IPS-18a (cell line): ENCODE data around the gene ZNF385B.
A peak's percentile ranks its signal among the peaks of the same experiment; 100 is the strongest.
"Not testable (repeated sequence)": the region's sequence is repeated elsewhere in the genome, so short reads cannot be mapped to it uniquely, and the experiment has no call there.

Experiments
- H3K27ac ChIP-seq: one replicate; pipeline ENCODE4 v1.5.1; 2013; ENCODE audit warnings: low read length
- H3K27me3 ChIP-seq: one replicate; pipeline ENCODE4 v1.6.1; 2013; ENCODE audit warnings: mild to moderate bottlenecking, low read length; ENCODE audit not compliant: control insufficient read depth, insufficient read depth
- H3K36me3 ChIP-seq: one replicate; pipeline ENCODE4 v1.6.1; 2013; ENCODE audit warnings: low read depth, low read length; ENCODE audit not compliant: control insufficient read depth
- H3K4me1 ChIP-seq: one replicate; pipeline ENCODE4 v1.6.1; 2013; ENCODE audit warnings: low read depth, low read length; ENCODE audit not compliant: control insufficient read depth
- H3K4me3 ChIP-seq: one replicate; pipeline ENCODE4 v1.5.1; 2013; ENCODE audit warnings: low read length
- H3K9ac ChIP-seq: one replicate; pipeline ENCODE4 v1.6.1; 2013; ENCODE audit warnings: mild to moderate bottlenecking, low read length, moderate library complexity
- H3K9me3 ChIP-seq: one replicate; pipeline ENCODE4 v1.6.1; 2013; ENCODE audit warnings: low read depth, low read length; ENCODE audit not compliant: control insufficient read depth

ZNF385B gene

DNA sequence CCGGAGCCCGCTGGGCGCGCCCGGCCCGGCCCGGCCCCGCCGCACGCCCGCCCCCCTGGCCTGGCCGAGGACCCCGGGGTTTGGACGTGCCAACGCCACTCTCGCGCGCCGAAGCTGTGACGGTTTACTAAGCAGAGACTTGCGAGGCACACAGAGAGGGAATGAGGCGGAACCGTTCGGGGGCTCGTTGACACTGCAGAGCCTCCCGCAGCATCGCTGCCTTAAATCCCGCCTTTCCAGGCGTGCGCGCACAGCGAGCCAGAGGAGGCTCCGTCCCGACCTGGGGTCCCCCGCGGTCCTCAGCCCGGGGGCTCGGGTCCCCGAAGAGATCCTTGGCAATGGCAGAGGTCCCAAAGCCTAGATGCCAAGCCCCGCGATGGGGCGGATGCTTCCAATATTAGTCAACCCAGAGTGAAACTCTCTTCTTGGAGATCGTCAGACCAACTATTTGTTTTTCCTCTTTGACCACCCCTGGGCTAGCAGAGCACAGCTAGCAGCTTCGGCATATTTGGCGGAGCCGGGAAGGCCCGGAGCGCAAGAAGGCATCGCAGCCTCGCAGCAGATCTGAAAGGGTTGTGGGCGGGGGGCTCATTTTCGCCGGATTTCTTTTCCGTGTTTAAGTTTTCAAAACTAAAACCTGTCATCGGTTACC, at the start of gene ZNF385B:
Gene ZNF385B (minus strand): TSS at position 197 of the 652 bp plus-strand sequence.
- Histone ChIP-seq H3K9me3 (no peaks in the 10 kb centered on the region), H3K4me1 (peaks cover 9% of the 10 kb centered on the region), H3K27me3 (peaks cover 58% of the 10 kb centered on the region), H3K36me3 (no peaks in the 10 kb centered on the region), H3K27ac (no peak within 1 kb of the TSS), H3K9ac (peak within 1 kb of the TSS; percentile 12), H3K4me3 (peak within 1 kb of the TSS; percentile 72)

DNA sequence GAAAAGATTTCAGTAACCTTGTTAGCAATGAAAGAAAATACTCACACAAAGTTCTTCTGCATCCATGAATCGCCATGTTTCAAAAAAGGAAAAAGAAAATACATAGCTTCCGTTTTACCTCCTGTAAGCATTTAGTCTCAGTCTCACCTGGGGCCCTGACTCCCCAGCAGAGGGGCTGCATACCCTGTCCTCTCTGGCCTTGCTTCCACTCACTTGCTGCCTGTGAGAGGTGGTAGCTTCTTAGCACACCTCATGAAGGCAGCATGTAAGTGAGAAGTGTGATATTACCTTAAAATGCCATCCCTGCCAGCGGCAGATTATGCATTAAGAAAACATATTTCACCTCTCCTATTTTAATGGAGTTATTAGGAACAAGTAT, 49.3 kb upstream of the ZNF385B start:
- H3K27ac ChIP-seq: no peak overlapping the region
- H3K4me3 ChIP-seq: peak overlapping the region; percentile 30
- H3K9ac ChIP-seq: no peak overlapping the region
- H3K36me3 ChIP-seq: no peaks in the 10 kb centered on the region
- H3K9me3 ChIP-seq: no peaks in the 10 kb centered on the region
- no peaks in the 10 kb centered on the region for H3K27me3 ChIP-seq
- H3K4me1 ChIP-seq: peaks cover 13% of the 10 kb centered on the region

DNA sequence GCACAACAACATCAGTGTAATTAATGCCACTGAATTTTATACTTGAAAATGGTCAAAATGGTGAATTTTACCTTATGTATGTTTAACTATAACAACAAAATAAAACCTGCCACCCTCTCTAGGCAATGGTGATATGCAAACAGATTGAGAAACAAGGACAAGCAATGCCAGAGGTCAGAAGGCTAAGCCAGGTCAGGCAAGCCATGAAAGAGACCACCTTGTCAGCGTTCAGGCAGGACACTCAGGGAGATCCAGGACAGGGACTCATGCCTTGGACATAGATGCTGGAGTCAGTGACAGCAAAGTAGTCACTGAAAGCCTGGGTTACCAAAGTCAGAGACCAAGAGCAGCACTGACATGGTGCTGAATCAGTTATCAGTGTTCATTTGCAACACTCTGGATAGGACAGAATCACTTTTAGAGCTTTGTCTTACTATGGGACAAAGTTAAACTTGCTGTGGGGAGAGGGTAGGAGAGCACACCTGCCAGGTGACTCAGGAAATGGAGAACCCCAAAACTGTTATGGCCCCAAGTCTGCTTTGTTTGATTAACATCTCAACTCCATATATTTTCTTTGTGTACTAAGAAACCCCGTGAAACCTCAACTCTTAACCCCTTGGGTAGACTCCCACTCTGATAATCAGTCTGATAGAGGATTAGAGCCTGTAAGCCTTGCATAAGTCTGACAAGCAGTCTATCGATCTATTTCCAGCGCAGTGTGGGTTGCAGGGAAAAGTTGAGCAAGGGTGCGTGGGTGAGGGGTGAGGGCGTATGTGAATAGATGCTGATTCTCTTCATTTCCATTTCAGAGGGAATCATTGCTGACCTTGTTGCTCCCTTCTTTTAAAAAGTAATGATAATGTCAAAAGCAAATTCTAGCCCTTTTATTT, 48.7 kb upstream of the ZNF385B start:
- Histone ChIP-seq H3K9me3 (no peaks in the 10 kb centered on the region), H3K4me1 (peaks cover 13% of the 10 kb centered on the region), H3K9ac (no peak overlapping the region), H3K36me3 (no peaks in the 10 kb centered on the region), H3K27ac (no peak overlapping the region), H3K27me3 (no peaks in the 10 kb centered on the region), H3K4me3 (peak overlapping the region; percentile 30)

DNA sequence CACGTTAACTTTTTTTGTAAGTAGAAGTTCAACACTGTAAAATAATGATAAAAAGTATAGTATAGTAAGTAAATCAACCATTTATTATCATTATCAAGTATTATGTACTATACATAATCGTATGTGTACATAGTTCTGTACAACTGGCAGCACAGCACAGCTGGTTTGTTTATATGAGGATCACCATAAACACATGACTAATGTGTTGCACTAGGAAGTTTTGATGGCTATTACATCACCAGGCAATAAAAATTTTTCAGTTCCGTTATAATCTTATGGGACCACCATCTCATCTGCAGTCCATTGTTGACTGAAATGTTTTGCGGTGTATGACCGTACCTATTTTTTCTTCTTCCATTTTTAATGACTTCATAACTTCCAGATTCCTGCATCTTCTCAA, 39.2 kb upstream of the ZNF385B start:
- Histone ChIP-seq H3K9ac (no peak overlapping the region), H3K27ac (no peak overlapping the region), H3K27me3 (no peaks in the 10 kb centered on the region), H3K36me3 (no peaks in the 10 kb centered on the region), H3K9me3 (no peaks in the 10 kb centered on the region), H3K4me3 (no peak overlapping the region), H3K4me1 (no peaks in the 10 kb centered on the region)

DNA sequence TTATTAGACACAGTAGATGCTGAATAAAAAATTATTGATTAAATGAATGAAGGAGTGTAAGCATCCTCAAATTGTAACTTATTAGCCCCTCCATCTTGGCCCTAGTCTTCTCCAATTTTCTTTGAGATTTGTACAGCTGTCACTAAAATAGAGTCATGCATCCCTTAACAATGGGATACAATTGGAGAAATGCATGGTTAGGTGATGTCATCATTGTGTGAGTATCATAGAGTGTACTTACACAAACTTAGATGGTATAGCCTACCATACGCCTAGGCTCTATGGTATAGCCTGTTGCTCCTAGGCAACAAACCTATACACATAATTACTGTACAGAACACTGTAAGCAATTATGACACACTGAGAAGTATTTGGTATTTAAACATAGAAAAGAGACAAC, 38.3 kb upstream of the ZNF385B start:
- Histone ChIP-seq H3K9ac (no peak overlapping the region), H3K4me3 (no peak overlapping the region), H3K27me3 (no peaks in the 10 kb centered on the region), H3K9me3 (no peaks in the 10 kb centered on the region), H3K27ac (no peak overlapping the region), H3K4me1 (no peaks in the 10 kb centered on the region), H3K36me3 (no peaks in the 10 kb centered on the region)

DNA sequence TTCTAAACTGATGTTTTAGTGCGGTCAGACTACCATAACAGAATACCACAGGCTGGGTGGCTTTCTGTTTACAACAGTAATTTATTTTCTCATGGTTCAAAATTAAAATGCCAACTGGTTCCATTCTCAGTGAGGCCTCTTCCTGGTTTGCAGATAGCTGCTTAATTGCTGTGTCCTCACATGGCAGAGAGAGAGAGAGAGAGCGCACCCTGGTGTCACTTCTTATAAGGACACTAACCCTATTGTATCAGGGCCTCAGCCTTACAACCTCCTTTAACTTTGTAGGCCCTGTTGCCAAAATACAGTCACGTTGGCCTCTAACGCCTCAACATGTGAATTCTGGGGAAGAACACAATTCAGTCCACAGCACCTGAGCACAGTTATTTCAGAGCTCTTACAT, 37.5 kb upstream of the ZNF385B start:
- Histone ChIP-seq H3K27me3 (no peaks in the 10 kb centered on the region), H3K9ac (no peak overlapping the region), H3K4me3 (no peak overlapping the region), H3K4me1 (no peaks in the 10 kb centered on the region), H3K27ac (no peak overlapping the region), H3K9me3 (no peaks in the 10 kb centered on the region), H3K36me3 (no peaks in the 10 kb centered on the region)

DNA sequence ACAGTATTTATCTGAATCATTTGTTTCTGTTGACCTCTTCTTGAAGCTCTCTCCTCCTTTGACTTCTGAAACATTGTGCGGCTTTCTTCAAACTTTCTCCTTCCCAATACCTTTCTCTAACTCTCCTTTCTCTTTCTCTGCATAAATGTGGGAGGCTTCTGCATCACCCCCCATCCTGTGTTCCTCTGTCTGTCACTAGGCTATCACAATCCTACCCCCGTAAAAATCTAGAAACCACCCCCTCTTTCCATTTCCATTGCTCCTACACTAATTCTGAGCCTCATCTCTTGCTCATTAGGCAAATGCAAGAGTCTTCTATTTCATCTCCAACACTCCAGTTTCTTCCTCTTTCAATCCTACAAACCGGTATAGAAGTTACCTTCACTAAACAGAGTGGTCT, 32.2 kb upstream of the ZNF385B start:
- Histone ChIP-seq H3K27me3 (no peaks in the 10 kb centered on the region), H3K4me1 (no peaks in the 10 kb centered on the region), H3K27ac (no peak overlapping the region), H3K9ac (no peak overlapping the region), H3K4me3 (no peak overlapping the region), H3K9me3 (no peaks in the 10 kb centered on the region), H3K36me3 (no peaks in the 10 kb centered on the region)

DNA sequence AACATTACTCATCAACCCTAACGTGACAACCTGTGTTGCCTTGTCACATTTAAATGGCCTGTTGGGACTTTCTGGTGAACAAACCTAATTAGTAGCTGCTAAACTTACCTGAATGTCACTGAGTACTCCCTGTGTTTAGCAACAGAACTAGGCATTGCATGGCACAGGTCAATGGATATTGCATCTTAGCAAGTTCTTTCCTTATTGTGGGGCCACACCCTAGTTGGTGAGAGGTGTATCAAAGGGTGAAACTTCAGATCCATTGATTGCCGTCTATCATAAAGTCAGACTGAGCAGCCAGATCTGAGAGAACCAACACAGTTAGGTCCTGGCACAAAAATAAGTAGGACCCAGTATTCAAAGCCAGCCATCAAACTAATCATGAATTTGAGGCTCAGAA, 29.8 kb upstream of the ZNF385B start:
- Histone ChIP-seq H3K27ac (no peak overlapping the region), H3K9ac (no peak overlapping the region), H3K9me3 (no peaks in the 10 kb centered on the region), H3K4me3 (no peak overlapping the region), H3K27me3 (no peaks in the 10 kb centered on the region), H3K36me3 (no peaks in the 10 kb centered on the region), H3K4me1 (no peaks in the 10 kb centered on the region)

DNA sequence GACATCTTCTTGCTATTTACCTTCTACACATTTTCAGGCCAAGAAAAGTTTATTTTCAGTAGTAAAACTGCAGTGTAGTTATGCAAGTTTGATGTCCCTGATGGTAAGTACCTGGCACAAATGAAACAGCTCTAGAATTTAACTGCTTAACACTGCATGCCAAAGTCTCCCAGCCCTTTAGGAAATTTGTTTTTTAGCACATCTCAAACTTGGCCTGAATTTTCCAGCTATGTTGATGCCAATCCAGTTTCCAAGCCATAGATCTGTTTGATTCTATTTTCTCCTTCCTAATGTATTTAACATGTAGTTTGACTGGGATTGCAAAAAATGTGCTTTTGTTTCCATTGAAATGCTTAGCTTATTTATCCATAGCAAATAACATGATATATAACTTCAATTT, 29.3 kb upstream of the ZNF385B start:
- Histone ChIP-seq H3K9me3 (no peaks in the 10 kb centered on the region), H3K27ac (no peak overlapping the region), H3K36me3 (no peaks in the 10 kb centered on the region), H3K27me3 (no peaks in the 10 kb centered on the region), H3K9ac (no peak overlapping the region), H3K4me3 (no peak overlapping the region), H3K4me1 (no peaks in the 10 kb centered on the region)

DNA sequence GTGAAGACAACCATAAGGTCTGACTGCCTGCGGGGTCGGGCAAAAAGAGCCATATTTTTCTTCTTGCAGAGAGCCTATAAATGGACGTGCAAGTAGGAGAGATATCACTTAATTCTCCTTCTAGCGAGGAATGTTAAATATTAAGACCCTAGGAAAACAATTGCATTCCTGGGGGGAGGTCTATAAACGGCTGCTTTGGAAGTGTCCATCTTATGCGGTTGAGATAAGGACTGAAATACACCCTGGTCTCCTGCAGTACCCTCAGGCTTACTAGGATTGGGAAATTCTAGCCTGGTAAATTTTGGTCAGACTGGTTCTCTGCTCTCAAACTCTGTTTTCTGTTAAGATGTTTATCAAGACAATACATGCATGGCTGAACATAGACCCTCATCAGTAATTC, 27.2 kb upstream of the ZNF385B start:
- not testable (repeated sequence) for H3K9ac ChIP-seq, H3K36me3 ChIP-seq, H3K4me1 ChIP-seq, H3K9me3 ChIP-seq, H3K4me3 ChIP-seq, H3K27ac ChIP-seq, H3K27me3 ChIP-seq

DNA sequence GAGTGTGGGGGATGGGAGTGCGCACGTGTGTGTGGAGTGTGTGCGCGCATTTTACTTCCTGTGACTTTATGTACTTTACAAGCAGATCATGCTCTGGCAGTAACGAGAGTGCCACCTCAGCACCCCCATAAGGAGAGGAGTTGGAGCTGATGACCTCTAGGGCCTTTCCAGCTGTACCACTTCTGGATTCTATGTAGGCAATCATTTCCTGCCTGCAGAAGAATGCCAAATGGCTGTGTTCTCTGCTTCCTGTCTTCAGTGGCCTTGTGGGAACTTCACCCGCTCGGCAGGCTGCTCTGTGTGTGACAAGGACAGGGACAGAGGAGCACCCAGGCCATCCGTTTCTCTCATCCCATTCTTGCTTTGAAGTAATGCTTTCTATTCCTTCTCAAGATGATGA, 22.8 kb upstream of the ZNF385B start:
- Histone ChIP-seq H3K36me3 (no peaks in the 10 kb centered on the region), H3K27ac (no peak overlapping the region), H3K9ac (no peak overlapping the region), H3K27me3 (no peaks in the 10 kb centered on the region), H3K9me3 (no peaks in the 10 kb centered on the region), H3K4me3 (no peak overlapping the region), H3K4me1 (no peaks in the 10 kb centered on the region)
